ENCODE measurements around the gene PHYH. TPM values are rescaled to one million over a fixed set of nuclear protein-coding genes. Genes with fewer than 3 reads are reported as not detected.

Gene PHYH
- total and polyA plus RNA-seq, 2 of the 4 experiments (the other 2 are of a cell fraction) = 10.9 to 13.4 TPM

DNA sequence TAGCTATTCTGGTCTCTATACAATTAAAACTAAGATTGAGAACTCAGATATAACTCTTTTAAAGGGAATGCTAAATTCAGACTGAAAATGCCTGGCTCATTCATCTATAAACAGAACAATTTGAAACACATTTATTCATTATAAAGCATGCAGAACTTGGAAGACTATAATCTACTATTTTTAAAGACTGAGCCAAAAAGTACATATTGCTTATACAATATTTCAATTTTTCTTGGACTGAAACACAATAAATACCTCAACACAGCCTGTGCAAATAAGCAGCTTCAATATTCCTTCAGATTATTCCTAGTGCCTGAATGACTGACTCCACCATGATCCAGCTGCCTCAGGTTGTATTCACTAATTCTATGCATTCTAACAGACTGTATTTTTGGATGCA lies 15.5 kb upstream of the PHYH start:
- Histone ChIP-seq H3K18ac (ENCODE audit: low read depth, low read length) (no peak overlapping the region), H2BK20ac (ENCODE audit: low read depth, low read length) (no peak overlapping the region), H4K91ac (ENCODE audit: insufficient read depth, low read depth, low read length) (no peak overlapping the region), H3K4me1 (ENCODE audit: control insufficient read depth, insufficient read depth, low read length) (no peaks in the 10 kb centered on the region), H3K4ac (ENCODE audit: low read depth, low read length) (no peak overlapping the region), H2BK120ac (ENCODE audit: low read depth, low read length) (no peak overlapping the region), H3K9me1 (ENCODE audit: insufficient read depth, low read length) (no peaks in the 10 kb centered on the region), H3K23ac (ENCODE audit: low read depth, low read length) (no peak overlapping the region), H2AK9ac (replicated peaks; ENCODE audit: low read depth, low read length, poor library complexity) (no peak overlapping the region), H3K9ac (ENCODE audit: low read depth, low read length) (no peak overlapping the region), H3K9me3 (ENCODE audit: control insufficient read depth, insufficient read depth, low read length) (no peaks in the 10 kb centered on the region), H2BK5ac (ENCODE audit: low read depth, low read length, poor library complexity, severe bottlenecking) (no peak overlapping the region), H3K79me1 (ENCODE audit: low read depth in 1 of 2, low read length in 2 of 2) (no peaks in the 10 kb centered on the region), H2AFZ (replicated peaks; ENCODE audit: low read length, poor library complexity) (no peak overlapping the region), H3K56ac (ENCODE audit: extremely low read depth, insufficient read depth, low read length) (no peak overlapping the region), H4K8ac (ENCODE audit: low read depth in 2 of 2, low read length in 2 of 2) (no peak overlapping the region), H2BK15ac (ENCODE audit: low read depth, low read length) (no peak overlapping the region), H3K4me3 (ENCODE audit: insufficient read depth, low read depth, low read length) (no peak overlapping the region), H4K20me1 (ENCODE audit: insufficient read depth, low read length) (no peaks in the 10 kb centered on the region), H3K14ac (replicated peaks; ENCODE audit: low read depth, low read length) (no peak overlapping the region), H2AK5ac (ENCODE audit: low read depth, low read length) (no peak overlapping the region), H3K27ac (ENCODE audit: insufficient read depth, low read length) (no peak overlapping the region), H4K5ac (ENCODE audit: low read depth, low read length) (no peak overlapping the region), H3K27me3 (ENCODE audit: control insufficient read depth, insufficient read depth, low read length) (no peaks in the 10 kb centered on the region), H3K36me3 (ENCODE audit: control insufficient read depth, insufficient read depth, low read length) (peaks cover 8% of the 10 kb centered on the region), H3K4me2 (ENCODE audit: low read depth, low read length) (no peak overlapping the region)
- intact Hi-C loops (cut with micrococcal nuclease) (no loop called here), in situ Hi-C loops (cut with MboI; ENCODE audit: low sequenced_read_pairs) (no loop called here), dilution Hi-C loops (cut with HindIII; ENCODE audit: low sequenced_read_pairs, unreplicated experiment) (no loop called here)
- ChIA-PET POLR2A (ENCODE audit: unreplicated experiment) (no interaction called here), CTCF (no interaction called here)
- no TSS peak for BruUV-seq (replicated peaks)
- TF ChIP-seq CTCF (conservative IDR thresholded peaks at IDR 0.05; ENCODE audit: low read depth, low read length) = no peak
- TF ChIP-seq BHLHE40 (IDR thresholded peaks at IDR 0.05; ENCODE audit: low read depth, low read length) = no peak
- TF ChIP-seq POLR2A (IDR thresholded peaks at IDR 0.05; ENCODE audit: low read depth, low read length) = no peak
- TF ChIP-seq NFE2L2 (IDR thresholded peaks at IDR 0.05; ENCODE audit: low read depth, low read length) = no peak
- TF ChIP-seq RCOR1 (IDR thresholded peaks at IDR 0.05; ENCODE audit: insufficient replicate concordance, low read length) = no peak
- TF ChIP-seq, protein P1, sequence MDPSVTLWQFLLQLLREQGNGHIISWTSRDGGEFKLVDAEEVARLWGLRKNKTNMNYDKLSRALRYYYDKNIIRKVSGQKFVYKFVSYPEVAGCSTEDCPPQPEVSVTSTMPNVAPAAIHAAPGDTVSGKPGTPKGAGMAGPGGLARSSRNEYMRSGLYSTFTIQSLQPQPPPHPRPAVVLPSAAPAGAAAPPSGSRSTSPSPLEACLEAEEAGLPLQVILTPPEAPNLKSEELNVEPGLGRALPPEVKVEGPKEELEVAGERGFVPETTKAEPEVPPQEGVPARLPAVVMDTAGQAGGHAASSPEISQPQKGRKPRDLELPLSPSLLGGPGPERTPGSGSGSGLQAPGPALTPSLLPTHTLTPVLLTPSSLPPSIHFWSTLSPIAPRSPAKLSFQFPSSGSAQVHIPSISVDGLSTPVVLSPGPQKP (IDR thresholded peaks at IDR 0.05; ENCODE audit: borderline replicate concordance, low read depth, low read length) = no peak
- TF ChIP-seq SMC3 (IDR thresholded peaks at IDR 0.05; ENCODE audit: low read depth, low read length) = no peak
- TF ChIP-seq CHD1 (IDR thresholded peaks at IDR 0.05; ENCODE audit: low read depth, low read length) = no peak
- no peak for TF ChIP-seq MAFK (IDR thresholded peaks at IDR 0.05; ENCODE audit: low read depth, low read length)
- TF ChIP-seq RFX5 (IDR thresholded peaks at IDR 0.05; ENCODE audit: low read depth, low read length) = no peak
- DNase-seq (no peak), ATAC-seq (ENCODE audit: low read depth) (no peak)
